HG02870 (cell line): ENCODE data around the gene PLCH2.
"Not testable (repeated sequence)": the region's sequence is repeated elsewhere in the genome, so short reads cannot be mapped to it uniquely, and the experiment has no call there.

ENCODE experiments used
- ATAC-seq: cut with Tn5 transposase; IDR thresholded peaks from one replicate; pipeline ENCODE4 v1.9.1; 2021; ENCODE audit warnings: mild to moderate bottlenecking, moderate library complexity; ENCODE audit not compliant: unreplicated experiment

Gene PLCH2

DNA sequence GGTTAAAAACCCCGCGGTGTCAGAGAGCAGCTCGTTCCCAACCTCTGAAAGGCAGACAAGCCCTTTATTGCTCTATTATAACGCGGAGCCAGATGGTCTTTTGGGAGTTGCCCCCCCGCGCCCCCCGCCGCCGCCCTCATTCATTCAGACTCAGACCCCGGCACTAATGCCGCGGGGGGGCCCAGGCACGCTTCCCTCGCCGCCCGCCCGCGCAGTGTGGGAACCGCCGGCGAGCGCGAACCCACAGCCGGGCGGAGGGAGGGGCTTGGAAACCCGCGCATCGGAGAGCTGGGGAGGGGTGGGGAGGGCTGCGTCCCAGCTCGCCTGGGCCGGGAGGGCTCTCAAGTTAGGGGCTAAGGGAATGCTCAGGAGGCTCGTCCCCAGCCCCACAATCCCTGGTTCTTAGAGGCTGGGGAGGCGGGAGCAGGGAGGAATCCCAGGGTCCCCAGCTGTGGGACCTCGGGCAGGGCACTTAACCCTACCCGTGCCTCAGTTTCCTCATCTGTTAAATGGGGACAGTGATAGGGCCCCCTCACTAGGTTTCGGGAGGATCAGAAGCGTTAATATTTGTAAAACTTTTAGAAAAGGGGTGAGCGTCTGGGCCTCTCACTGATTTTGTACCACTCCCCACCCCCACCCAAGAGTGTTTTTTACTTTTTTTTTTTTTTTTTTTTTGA lies 64.9 kb downstream of the PLCH2 start:
- ATAC-seq: no peak

DNA sequence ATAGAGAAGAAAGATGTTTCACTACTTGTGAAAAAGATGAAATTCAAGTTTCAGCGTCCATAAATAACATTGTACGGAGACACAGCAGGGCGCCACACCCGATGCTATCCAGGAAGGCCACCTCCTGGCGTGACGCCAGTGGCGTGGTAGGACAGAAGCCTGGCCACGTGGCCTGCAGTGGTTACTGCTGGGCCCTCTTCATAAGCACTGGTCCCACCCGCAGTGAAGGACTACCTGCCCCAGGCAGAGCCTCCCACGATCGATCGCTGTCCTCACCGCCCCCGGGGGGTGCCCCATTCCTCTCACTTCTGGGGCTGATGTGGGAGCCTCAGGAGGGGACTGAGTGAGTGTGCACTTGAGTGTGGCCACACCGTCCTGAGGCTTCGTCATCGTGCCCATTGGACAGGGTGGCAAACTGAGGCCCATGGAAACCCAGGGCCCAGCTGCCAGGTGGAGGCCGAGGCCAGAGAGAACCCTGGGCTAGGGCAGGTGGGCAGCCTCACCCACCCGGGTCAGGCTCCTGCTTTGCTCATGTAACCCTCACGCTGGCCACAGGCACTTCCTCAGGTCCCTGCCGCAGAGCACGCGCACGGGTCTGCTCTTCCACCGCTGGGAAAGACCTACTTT lies 65.6 kb downstream of the PLCH2 start:
- no peak for ATAC-seq

DNA sequence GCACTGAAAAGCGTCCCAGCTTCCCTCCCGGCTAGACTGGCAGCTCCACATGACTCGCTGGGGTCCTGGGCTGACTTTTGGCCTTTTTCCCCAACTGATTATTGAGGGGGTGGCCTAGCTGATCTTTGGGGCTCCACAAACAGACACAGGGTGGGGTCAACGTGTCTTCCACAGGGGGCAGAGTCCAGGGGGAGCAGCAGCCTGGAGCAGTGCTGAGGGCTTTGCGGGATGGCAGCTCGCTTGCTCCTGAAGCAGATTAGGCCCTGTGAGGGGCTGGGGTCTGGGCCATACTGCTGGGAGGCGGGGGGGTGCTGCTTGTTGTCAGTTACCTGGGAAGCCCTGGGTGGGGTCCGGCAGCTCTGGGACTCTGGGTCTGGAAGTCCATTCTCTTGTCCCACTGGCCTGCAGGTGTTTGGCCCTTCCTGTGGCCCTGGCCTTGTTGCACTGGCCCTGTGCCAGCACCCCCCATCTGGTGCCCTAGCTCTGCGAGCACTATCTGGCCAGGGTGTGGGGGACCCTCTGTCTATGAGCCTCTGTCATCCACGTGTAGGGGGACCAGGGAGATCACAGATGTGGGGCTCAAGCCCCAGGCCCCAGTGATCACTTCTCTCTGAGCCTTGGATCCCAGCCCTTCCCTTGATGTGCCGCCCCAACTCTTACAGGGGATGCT lies 66.3 kb downstream of the PLCH2 start:
- ATAC-seq: no peak

GRCh38 chr1:2543543-2544092 lies 67.5 kb downstream of the PLCH2 start:
- ATAC-seq: no peak

- ATAC-seq: no peak
Measured at GRCh38 chr1:2544093-2544874, 68.2 kb downstream of the PLCH2 start.

- ATAC-seq: no peak
Measured at GRCh38 chr1:2544875-2545640, 69.0 kb downstream of the PLCH2 start.

DNA sequence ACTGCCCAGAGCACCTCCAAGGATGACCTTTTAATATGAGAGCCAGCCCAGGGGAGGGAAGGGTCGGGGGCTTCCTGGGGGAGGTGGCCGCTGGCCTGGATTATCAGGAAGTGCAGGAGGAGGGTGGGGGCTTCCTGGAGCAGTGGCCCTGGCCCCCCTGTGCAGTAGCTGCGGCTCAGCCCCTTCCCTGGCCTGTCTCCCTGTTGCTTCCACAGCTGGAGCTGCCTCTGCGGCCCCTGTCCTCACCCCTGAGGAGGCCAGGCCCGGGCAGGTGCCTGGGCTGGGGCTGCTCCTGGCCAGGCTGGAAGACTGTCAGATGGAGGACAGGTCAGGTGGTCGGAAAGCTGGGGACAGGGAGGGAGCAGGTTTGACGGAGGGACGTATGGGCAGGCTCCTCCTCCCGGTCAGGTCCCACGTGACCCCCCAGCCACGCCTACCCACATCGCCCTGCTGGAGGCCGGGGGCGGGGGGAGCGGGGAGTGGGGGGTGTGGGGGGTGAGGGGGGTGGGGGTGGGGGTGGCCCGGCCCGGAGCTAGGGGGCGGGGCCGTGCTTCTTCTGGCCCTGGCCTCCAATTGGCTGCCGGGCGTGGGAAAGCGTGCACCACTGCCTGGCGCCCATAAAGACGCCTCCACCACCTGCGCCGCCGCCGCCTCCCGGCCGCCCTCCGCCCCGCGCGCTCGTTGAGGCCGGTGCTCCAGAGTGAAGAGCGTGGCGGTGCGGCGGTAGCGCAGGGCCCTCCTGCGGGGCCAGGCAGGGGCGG lies 69.8 kb downstream of the PLCH2 start:
- ATAC-seq: peak; percentile 27

- peak; percentile 32 for ATAC-seq
Measured at GRCh38 chr1:2546515-2547209, 70.6 kb downstream of the PLCH2 start.

- ATAC-seq: no peak
Measured at GRCh38 chr1:2547210-2548067, 71.3 kb downstream of the PLCH2 start.

DNA sequence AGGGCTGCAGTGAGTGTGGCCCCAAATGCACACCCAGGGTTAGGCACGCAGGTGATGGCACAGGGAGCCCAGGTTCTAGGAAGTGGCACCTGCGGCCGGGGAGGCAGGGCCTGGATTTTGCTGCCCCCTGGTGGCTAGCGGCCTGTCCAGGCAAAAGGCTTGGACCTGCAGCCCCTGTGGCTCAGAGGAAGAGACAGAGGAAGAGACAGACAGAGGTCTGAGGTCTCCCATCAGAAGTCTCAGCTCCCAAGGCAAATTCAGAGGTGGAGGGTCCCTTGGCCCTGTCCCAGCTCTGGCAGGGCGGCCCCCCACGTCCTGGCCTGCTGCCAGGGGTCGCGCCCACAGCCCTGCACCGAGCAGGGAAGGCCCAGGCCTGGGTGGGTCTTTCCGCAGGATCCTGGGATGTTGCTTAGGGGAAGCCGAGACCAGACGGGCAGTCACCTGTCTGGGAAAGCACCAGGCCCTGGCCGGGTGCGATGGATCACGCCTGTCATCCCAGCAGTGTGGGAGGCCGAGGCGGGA lies 72.0 kb downstream of the PLCH2 start:
- ATAC-seq: no peak

DNA sequence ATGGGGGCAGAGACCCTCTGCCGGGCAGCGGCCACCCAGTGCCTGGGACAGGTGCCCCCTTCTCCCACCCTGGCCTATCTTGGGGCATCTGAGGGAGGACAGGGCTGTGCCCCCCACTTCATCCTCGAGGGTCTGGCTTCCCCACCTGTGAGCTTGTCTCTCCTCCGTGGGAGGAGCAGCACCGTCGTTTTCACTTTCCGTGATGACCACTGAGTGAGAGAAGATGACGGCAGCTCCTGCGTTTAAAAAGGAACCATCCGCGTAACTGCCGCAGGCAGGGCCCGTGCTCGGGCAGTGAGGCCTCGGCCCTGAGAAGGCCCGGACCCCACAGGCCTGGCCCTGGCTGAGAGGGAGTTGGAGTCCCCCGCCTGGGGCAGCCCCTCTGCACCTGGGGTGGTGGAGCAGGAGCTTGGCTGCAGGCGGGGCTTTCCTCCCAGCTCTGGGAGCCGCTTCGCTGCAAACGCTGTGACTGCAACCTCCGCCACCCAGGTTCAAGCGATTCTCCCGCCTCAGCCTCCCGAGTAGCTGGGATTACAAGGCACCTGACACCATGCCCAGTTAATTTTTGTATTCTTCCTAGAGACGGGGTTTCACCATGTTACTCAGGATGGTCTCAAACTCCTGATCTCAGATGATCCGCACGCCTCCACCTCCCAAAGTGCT lies 73.4 kb downstream of the PLCH2 start:
- ATAC-seq: not testable (repeated sequence)

DNA sequence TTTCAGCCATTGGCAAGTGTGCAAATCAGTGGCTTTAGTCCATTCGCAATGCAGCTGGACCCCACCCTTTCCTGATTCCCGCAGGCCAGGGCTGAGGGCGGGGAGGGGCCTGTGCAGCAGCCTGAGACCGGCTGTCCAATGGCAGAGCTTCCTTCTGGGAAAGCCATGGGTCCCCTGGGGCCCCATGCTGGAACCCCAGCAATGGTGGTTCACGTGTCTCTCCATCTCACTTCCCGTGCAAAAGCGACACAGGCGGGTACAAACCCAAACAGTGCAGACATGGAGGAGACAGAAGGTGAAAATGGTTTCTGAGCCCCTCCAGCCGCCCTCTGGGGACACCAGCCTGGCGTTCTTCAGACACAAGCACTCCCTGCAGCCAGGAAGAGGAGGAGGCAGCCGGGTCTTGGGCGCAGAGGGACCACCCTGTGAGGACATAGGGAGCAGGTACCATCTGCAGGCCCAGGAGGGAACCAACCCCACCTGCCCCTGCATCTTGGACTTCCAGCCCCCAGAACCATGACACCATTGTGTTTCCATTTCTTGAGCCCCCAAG lies 74.3 kb downstream of the PLCH2 start:
- ATAC-seq: not testable (repeated sequence)

GRCh38 chr1:2551544-2551943 lies 75.5 kb downstream of the PLCH2 start:
- ATAC-seq: not testable (repeated sequence)

- no peak for ATAC-seq
Measured at GRCh38 chr1:2552189-2552588, 76.1 kb downstream of the PLCH2 start.

DNA sequence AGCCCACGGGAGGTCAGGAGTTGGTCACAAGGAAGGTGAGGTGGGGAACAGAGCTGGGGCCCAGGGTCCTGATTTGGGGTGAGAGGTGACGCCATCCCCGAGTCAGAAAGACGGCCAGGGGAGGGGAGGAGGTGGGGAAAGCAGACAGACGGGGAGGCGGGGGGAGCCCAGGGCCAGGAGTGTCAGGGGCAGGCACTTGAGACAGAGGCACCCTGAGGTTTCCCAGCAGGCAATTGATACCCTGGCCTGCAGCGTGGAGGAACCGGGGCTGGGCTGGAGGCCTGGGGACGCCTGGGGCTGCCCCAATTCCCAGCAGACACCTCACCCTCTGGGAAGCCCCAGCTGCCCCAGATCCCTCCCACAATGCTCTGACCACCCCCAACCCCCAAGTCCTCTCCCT lies 77.0 kb downstream of the PLCH2 start:
- not testable (repeated sequence) for ATAC-seq

GRCh38 chr1:2553871-2554620 lies 78.0 kb downstream of the PLCH2 start:
- ATAC-seq: no peak
